HEK293 (cell line): ENCODE results near the gene ZFP57.

ENCODE experiments used
- CTCF ChIA-PET: fragments of 350-600 bp; formaldehyde crosslinking; extraction: SDS; loops from one replicate; lab custom pipeline; 2021; ENCODE audit warnings: antibody characterized with exemption; lab: Yijun Ruan, JAX
- POLR2A ChIA-PET: fragments of 300-600 bp; formaldehyde crosslinking; extraction: SDS; loops from one replicate; lab custom pipeline; 2020; ENCODE audit warnings: antibody characterized with exemption, inconsistent platforms; lab: Yijun Ruan, JAX
- H3K27ac ChIP-seq: fragments of 200-500 bp; sonication (Bioruptor generic); 2 replicates; pipeline ENCODE4 v1.5.1; 2014; ENCODE audit warnings: low read depth, low read length, control low read depth, inconsistent platforms; ENCODE audit errors: extremely low read depth
- H3K36me3 ChIP-seq, 2 experiments: fragments of 200-500 bp in 1 of 2; sonication (Bioruptor generic) in 1 of 2; 1 replicate in 1 of 2; 2 replicates in 1 of 2; pipeline ENCODE4 v1.5.1; 2014 to 2017; ENCODE audit warnings: inconsistent platforms in 2 of 2, low read length in 2 of 2; ENCODE audit not compliant: control insufficient read depth in 2 of 2, insufficient read depth in 1 of 2
- H3K4me1 ChIP-seq: fragments of 200-500 bp; sonication (Bioruptor generic); 2 replicates; pipeline ENCODE4 v1.5.1; 2014; ENCODE audit warnings: mild to moderate bottlenecking, low read length, inconsistent platforms; ENCODE audit not compliant: control insufficient read depth, insufficient read depth
- H3K4me3 ChIP-seq: 2 replicates; pipeline ENCODE4 v1.5.1; 2011; ENCODE audit warnings: low read depth, mild to moderate bottlenecking, control low read depth, low read length, moderate library complexity
- H3K9me3 ChIP-seq: fragments of 200-500 bp; sonication (Bioruptor generic); 2 replicates; pipeline ENCODE4 v1.5.1; 2014; ENCODE audit warnings: low read depth, low read length, inconsistent platforms; ENCODE audit not compliant: control insufficient read depth, insufficient read depth
- CTCF ChIP-seq: fragments of 450-650 bp; formaldehyde crosslinking; IDR thresholded peaks from 2 replicates; pipeline ENCODE4 v1.5.1; 2016; ENCODE audit warnings: missing biosample characterization, missing genetic modification characterization
- GFI1B ChIP-seq: fragments of 450-650 bp; formaldehyde crosslinking; IDR thresholded peaks from 2 replicates; pipeline ENCODE4 v1.5.1; 2016; ENCODE audit warnings: missing biosample characterization, missing genetic modification characterization
- SCRT1 ChIP-seq: fragments of 450-650 bp; formaldehyde crosslinking; IDR thresholded peaks from 2 replicates; pipeline ENCODE4 v1.5.1; 2016; ENCODE audit warnings: missing biosample characterization, missing genetic modification characterization, borderline replicate concordance
- SCRT2 ChIP-seq: fragments of 450-650 bp; formaldehyde crosslinking; IDR thresholded peaks from 2 replicates; pipeline ENCODE4 v1.5.1; 2016; ENCODE audit warnings: missing biosample characterization, missing genetic modification characterization
- SP7 ChIP-seq: fragments of 450-650 bp; formaldehyde crosslinking; IDR thresholded peaks from 2 replicates; pipeline ENCODE4 v1.5.1; 2016; ENCODE audit warnings: missing biosample characterization, missing genetic modification characterization
- ZNF16 ChIP-seq: fragments of 450-650 bp; formaldehyde crosslinking; IDR thresholded peaks from 2 replicates; pipeline ENCODE4 v1.5.1; 2016; ENCODE audit warnings: low read depth, missing biosample characterization, missing genetic modification characterization
- ZNF221 ChIP-seq: fragments of 450-650 bp; formaldehyde crosslinking; IDR thresholded peaks from 2 replicates; pipeline ENCODE4 v1.5.1; 2017; ENCODE audit warnings: missing biosample characterization, missing genetic modification characterization, borderline replicate concordance
- ZNF341 ChIP-seq: fragments of 450-650 bp; formaldehyde crosslinking; IDR thresholded peaks from 2 replicates; pipeline ENCODE4; 2016; ENCODE audit warnings: low read depth, missing biosample characterization, missing genetic modification characterization
- ZNF366 ChIP-seq: fragments of 450-650 bp; formaldehyde crosslinking; conservative IDR thresholded peaks from 2 replicates; pipeline ENCODE4 v1.5.1; 2016; ENCODE audit warnings: missing biosample characterization, missing genetic modification characterization
- ZNF518A ChIP-seq: fragments of 450-650 bp; formaldehyde crosslinking; conservative IDR thresholded peaks from 2 replicates; pipeline ENCODE4 v1.5.1; 2016; ENCODE audit warnings: low read depth, missing biosample characterization, missing genetic modification characterization
- ZNF654 ChIP-seq: fragments of 450-650 bp; formaldehyde crosslinking; IDR thresholded peaks from 2 replicates; pipeline ENCODE4 v1.5.1; 2016; ENCODE audit warnings: low read depth, missing biosample characterization, missing genetic modification characterization
- ZNF660 ChIP-seq: fragments of 450-650 bp; IDR thresholded peaks from 2 replicates; pipeline ENCODE4 v1.5.1; 2018; ENCODE audit warnings: missing biosample characterization, mild to moderate bottlenecking, missing genetic modification characterization
- TF ChIP-seq, protein P1 (sequence below): fragments of 450-650 bp; formaldehyde crosslinking; IDR thresholded peaks from 2 replicates; pipeline ENCODE4 v1.5.1; 2016; ENCODE audit warnings: missing biosample characterization, missing genetic modification characterization, low read depth

The ZFP57 gene

GRCh38 chr6:29655658-29656057 is 25.3 kb downstream of the ZFP57 start:
- Histone ChIP-seq H3K27ac (no peak overlapping the region), H3K4me3 (no peak overlapping the region), H3K36me3 (no peaks in the 10 kb centered on the region), H3K9me3 (no peaks in the 10 kb centered on the region), H3K4me1 (no peaks in the 10 kb centered on the region; the same call in 1 of the 2 replicates)
- ChIA-PET CTCF (interaction anchor here (0.6 to 10.5 kb wide), 8 partner anchors 7 to 93 kb away, joined by 3 to 287 read pairs (median 12); no protein-coding TSS in a partner anchor), POLR2A (no interaction called here)
- TF ChIP-seq ZNF221 (tag by site-specific recombination), result no peak
- TF ChIP-seq GFI1B, result no peak
- TF ChIP-seq SP7 (tag by site-specific recombination), result no peak
- TF ChIP-seq ZNF518A, result no peak
- no peak for TF ChIP-seq ZNF341 (tag by site-specific recombination)
- TF ChIP-seq, all 188 proteins: peak for 0

DNA sequence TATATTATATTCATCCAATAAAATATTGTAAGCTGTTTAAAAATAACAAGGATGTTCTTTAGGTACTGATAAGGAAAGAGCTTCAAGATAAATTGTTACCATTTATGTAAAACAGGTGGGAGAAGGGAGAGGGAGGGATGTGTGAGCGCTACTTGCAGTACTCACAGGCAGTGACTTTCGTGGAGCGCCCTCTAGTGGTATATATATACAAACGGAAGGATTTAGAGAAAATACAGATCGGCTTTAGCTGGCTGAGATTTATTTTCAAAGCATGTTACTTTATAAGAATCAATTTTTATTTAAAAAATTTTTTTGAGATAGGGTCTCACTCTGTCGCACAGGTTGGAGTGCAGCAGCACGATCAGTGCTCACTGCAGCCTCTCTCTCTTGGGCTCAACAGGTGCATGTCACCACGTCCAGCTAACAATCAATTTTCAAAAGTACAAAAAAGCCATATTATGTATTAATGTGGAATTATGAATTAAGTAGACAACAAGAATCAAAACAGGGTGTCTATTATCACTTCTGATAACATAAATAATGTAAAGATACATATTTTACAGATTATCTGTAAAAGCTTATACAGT is 27.4 kb downstream of the ZFP57 start:
- ChIA-PET POLR2A (interaction anchor here (0.6 to 2.2 kb wide), 6 partner anchors 8 to 407 kb away, joined by 3 to 18 read pairs (median 5); partner anchors contain the start of genes GABBR1 and POLR1H), CTCF (interaction anchor here (0.5 to 10.5 kb wide), 83 partner anchors 9 to 1600 kb away, joined by 3 to 287 read pairs (median 5); partner anchors contain the start of genes GABBR1, OR12D1, OR12D3 and OR5V1)
- Histone ChIP-seq H3K36me3 (no peaks in the 10 kb centered on the region), H3K9me3 (no peaks in the 10 kb centered on the region), H3K4me1 (no peaks in the 10 kb centered on the region; the same call in 1 of the 2 replicates), H3K4me3 (no peak overlapping the region), H3K27ac (no peak overlapping the region)
- TF ChIP-seq, protein P1, sequence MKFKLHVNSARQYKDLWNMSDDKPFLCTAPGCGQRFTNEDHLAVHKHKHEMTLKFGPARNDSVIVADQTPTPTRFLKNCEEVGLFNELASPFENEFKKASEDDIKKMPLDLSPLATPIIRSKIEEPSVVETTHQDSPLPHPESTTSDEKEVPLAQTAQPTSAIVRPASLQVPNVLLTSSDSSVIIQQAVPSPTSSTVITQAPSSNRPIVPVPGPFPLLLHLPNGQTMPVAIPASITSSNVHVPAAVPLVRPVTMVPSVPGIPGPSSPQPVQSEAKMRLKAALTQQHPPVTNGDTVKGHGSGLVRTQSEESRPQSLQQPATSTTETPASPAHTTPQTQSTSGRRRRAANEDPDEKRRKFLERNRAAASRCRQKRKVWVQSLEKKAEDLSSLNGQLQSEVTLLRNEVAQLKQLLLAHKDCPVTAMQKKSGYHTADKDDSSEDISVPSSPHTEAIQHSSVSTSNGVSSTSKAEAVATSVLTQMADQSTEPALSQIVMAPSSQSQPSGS, result no peak
- TF ChIP-seq ZNF654 (tag by site-specific recombination), result peak; percentile 52
- TF ChIP-seq ZNF660 (tag by site-specific recombination), result 0 out of 2 replicates have a peak, but pooled peaks have one; percentile 44
- TF ChIP-seq SCRT2, result peak; percentile 94
- peak; percentile 37; the same call in 1 of the 2 replicates for TF ChIP-seq ZNF366
- peak; percentile 33; the same call in 1 of the 2 replicates for TF ChIP-seq SCRT1 (tag by site-specific recombination)
- no peak for TF ChIP-seq ZNF16
- 0 out of 2 replicates have a peak, but pooled peaks have one; percentile 14 for TF ChIP-seq CTCF (tag by site-specific recombination)
